B cell (primary cell): ENCODE results near the gene MAFG. TPM values are rescaled to one million over a fixed set of nuclear protein-coding genes. Genes with fewer than 3 reads are reported as not detected.

Source experiments
- ATAC-seq: fragments of 200-7000 bp; cut with Tn5 transposase; one replicate; pipeline ENCODE4 v1.10.0; 2021; ENCODE audit warnings: low read depth, mild to moderate bottlenecking, moderate number of reproducible peaks, moderate library complexity
- CTCF ChIA-PET: fragments of 350-600 bp; sonication (Branson Sonifier 250); formaldehyde crosslinking; loops from one replicate; lab custom pipeline; 2021; ENCODE audit warnings: antibody characterized with exemption, inconsistent platforms; lab: Charles Lee
- POLR2A ChIA-PET: fragments of 350-600 bp; sonication (Branson Sonifier 250); formaldehyde crosslinking; loops from one replicate; lab custom pipeline; 2021; ENCODE audit warnings: antibody characterized with exemption; lab: Charles Lee
- DNase-seq: peaks from one replicate; pipeline ENCODE4 v3.0.0; 2013
- H2AFZ ChIP-seq: 2 replicates; pipeline ENCODE4 v1.6.1; 2012; ENCODE audit warnings: mild to moderate bottlenecking, low read depth, low read length; ENCODE audit not compliant: insufficient read depth, poor library complexity, severe bottlenecking
- H3K27ac ChIP-seq, 2 donors: 1 replicate in 1 of 2; 2 replicates in 1 of 2; pipeline ENCODE4 v1.5.1; 2012 to 2013; ENCODE audit warnings: low read length in 2 of 2, mild to moderate bottlenecking in 2 of 2, moderate library complexity in 1 of 2
- H3K27me3 ChIP-seq, 4 experiments: fragments of 200-600 bp in 1 of 4; sonication (generic) in 1 of 4; replicated peaks in 1 of 4; 1 replicate in 2 of 4; 2 replicates in 2 of 4; pipeline versions ENCODE4 v1.6.1 to v1.7.0; 2013 to 2016; ENCODE audit warnings: low read length in 3 of 4, mild to moderate bottlenecking in 2 of 4, mixed read lengths in 1 of 4, moderate library complexity in 1 of 4; ENCODE audit not compliant: insufficient read depth in 4 of 4, control insufficient read depth in 3 of 4; ENCODE audit errors: control extremely low read depth in 1 of 4
- H3K36me3 ChIP-seq, 2 experiments: replicated peaks in 1 of 2; 1 replicate in 1 of 2; 2 replicates in 1 of 2; pipeline versions ENCODE4 v1.6.1 to v1.7.1; 2013; ENCODE audit warnings: low read length in 1 of 2; ENCODE audit not compliant: insufficient read depth in 2 of 2, control insufficient read depth in 1 of 2; ENCODE audit errors: control extremely low read depth in 1 of 2, extremely low read depth in 1 of 2
- H3K4me1 ChIP-seq, 2 donors: fragments of 200-600 bp in 1 of 2; sonication (generic) in 1 of 2; 1 replicate in 1 of 2; 2 replicates in 1 of 2; pipeline versions ENCODE4 v1.5.1 to v1.6.1; 2013 to 2017; ENCODE audit warnings: low read length in 2 of 2; ENCODE audit not compliant: control insufficient read depth in 2 of 2, insufficient read depth in 2 of 2
- H3K4me2 ChIP-seq: replicated peaks from 2 replicates; pipeline ENCODE3; 2012; ENCODE audit warnings: mild to moderate bottlenecking, low read depth, low read length; ENCODE audit not compliant: poor library complexity, severe bottlenecking
- H3K4me3 ChIP-seq, 5 experiments: fragments of 200-600 bp in 1 of 5; sonication (generic) in 1 of 5; 1 replicate in 3 of 5; 2 replicates in 2 of 5; pipeline versions ENCODE4 v1.5.1 to v1.7.0; 2011 to 2016; ENCODE audit warnings: low read length in 4 of 5, mild to moderate bottlenecking in 4 of 5, low read depth in 2 of 5, control low read depth in 1 of 5, moderate library complexity in 1 of 5; ENCODE audit not compliant: insufficient read depth in 1 of 5; ENCODE audit errors: control extremely low read depth in 1 of 5, extremely low read depth in 1 of 5
- H3K79me2 ChIP-seq: fragments of 200-600 bp; sonication (generic); one replicate; pipeline ENCODE4 v1.6.0; 2016; ENCODE audit warnings: low read length; ENCODE audit not compliant: control insufficient read depth, insufficient read depth
- H3K9ac ChIP-seq: fragments of 200-600 bp; sonication (generic); 2 replicates; pipeline ENCODE4 v1.6.1; 2017; ENCODE audit warnings: mild to moderate bottlenecking, low read length, moderate library complexity
- H3K9me3 ChIP-seq, 3 donors: one replicate each; pipeline versions ENCODE4 v1.6.1 to v1.7.1; 2013; ENCODE audit warnings: low read length in 2 of 3; ENCODE audit not compliant: control insufficient read depth in 2 of 3, insufficient read depth in 1 of 3; ENCODE audit errors: control extremely low read depth in 1 of 3
- H4K20me1 ChIP-seq: 2 replicates; pipeline ENCODE4 v1.6.0; 2012; ENCODE audit warnings: mild to moderate bottlenecking, low read length; ENCODE audit not compliant: insufficient read depth, control insufficient read depth, poor library complexity, severe bottlenecking
- H3K27ac Mint-ChIP-seq: one replicate; pipeline ENCODE4 v1.8.0; 2021; ENCODE audit warnings: mixed read lengths
- H3K27me3 Mint-ChIP-seq: one replicate; pipeline ENCODE4 v1.8.0; 2021; ENCODE audit warnings: mixed read lengths
- H3K4me1 Mint-ChIP-seq: one replicate; pipeline ENCODE4 v1.8.0; 2021; ENCODE audit warnings: mixed read lengths
- H3K4me3 Mint-ChIP-seq: one replicate; pipeline ENCODE4 v1.8.0; 2021; ENCODE audit warnings: mixed read lengths
- H3K9me3 Mint-ChIP-seq: one replicate; pipeline ENCODE4 v1.8.0; 2022; ENCODE audit warnings: mixed read lengths; ENCODE audit not compliant: insufficient read depth
- CTCF ChIP-seq: fragments of 200-600 bp; IDR thresholded peaks from one replicate; pipeline ENCODE4 v1.8.0; 2022; ENCODE audit warnings: antibody characterized with exemption, mild to moderate bottlenecking
- EZH2 ChIP-seq: IDR thresholded peaks from 2 replicates; pipeline ENCODE4 v1.6.1; 2012; ENCODE audit warnings: borderline replicate concordance, low read depth, mild to moderate bottlenecking, moderate library complexity, low read length; ENCODE audit not compliant: insufficient read depth, poor library complexity, severe bottlenecking
- WGBS: methylation state at CpG from one replicate; pipeline ENCODE4 v1.1.5; 2013; ENCODE audit warnings: missing lambda C conversion rate; ENCODE audit not compliant: insufficient coverage; 5-methylcytosine and 5-hydroxymethylcytosine counted together
- intact Hi-C: fragments of 100-400 bp; cut with micrococcal nuclease; formaldehyde crosslinking; loops from one replicate; pipeline ENCODE4 v1.10.0; 2022
- polyA plus RNA-seq: library from polyadenylated mRNA; depleted of rRNA; stranded (reverse); fragments of >200 nt; gene quantifications from 2 replicates; pipeline ENCODE4 v1.2.3, GENCODE V29; 2012
- total RNA-seq, 2 donors: library from RNA; stranded (reverse); fragments of 120-200 nt in 1 of 2; gene quantifications; 1 replicate in 1 of 2; 2 replicates in 1 of 2; pipeline versions ENCODE4 v1.2.3 to v1.2.4, GENCODE V29; 2013 to 2022

The MAFG gene
- total and polyA plus RNA-seq, 2 donors (not counting 1 experiment from before 2014, with no cell fraction given), result 11.4 to 27.9 TPM

- H3K4me3 ChIP-seq, result no peak overlapping the region
- no peak overlapping the region for H3K27ac ChIP-seq
- no peak overlapping the region for H3K9ac ChIP-seq
- TF ChIP-seq CTCF (no peak), EZH2 (no peak)
- Mint-ChIP-seq H3K4me3 (no peak overlapping the region), H3K4me1 (peaks cover 13% of the 10 kb centered on the region), H3K27ac (peak overlapping the region; percentile 15), H3K9me3 (no peaks in the 10 kb centered on the region), H3K27me3 (no peaks in the 10 kb centered on the region)
- H3K4me1 ChIP-seq, result peaks cover 10 to 12% of the 10 kb centered on the region in 2 donors
- over 99% methylated on average over 11 of the region's 11 CpGs for WGBS
- peaks cover 39% of the 10 kb centered on the region for H3K79me2 ChIP-seq
- H3K36me3 ChIP-seq, result peaks cover 0 to 55% of the 10 kb centered on the region in 2 experiments
- no peak for ATAC-seq
- peaks cover 16% of the 10 kb centered on the region for H4K20me1 ChIP-seq
- intact Hi-C loops, result no loop called here
- no peaks in the 10 kb centered on the region for H3K27me3 ChIP-seq
- DNase-seq, result no peak
- ChIA-PET POLR2A (no interaction called here), CTCF (no interaction called here)
- no peaks in the 10 kb centered on the region for H3K9me3 ChIP-seq
- no peak overlapping the region for H3K4me2 ChIP-seq
- H2AFZ ChIP-seq, result no peak overlapping the region
Measured at GRCh38 chr17:81885869-81886548, 41.5 kb downstream of the MAFG start.

GRCh38 chr17:81885454-81885853 is 42.1 kb downstream of the MAFG start:
- POLR2A ChIA-PET, result no interaction called here
- 98% methylated on average over 10 of the region's 10 CpGs for WGBS
- H3K9me3 ChIP-seq, result no peaks in the 10 kb centered on the region
- intact Hi-C loops, result no loop called here
- H3K4me1 Mint-ChIP-seq, result peaks cover 9% of the 10 kb centered on the region
- H3K4me3 Mint-ChIP-seq, result no peak overlapping the region
- H3K27ac ChIP-seq, result no peak overlapping the region
- H3K4me3 ChIP-seq, result no peak overlapping the region
- H3K27me3 Mint-ChIP-seq, result no peaks in the 10 kb centered on the region
- no peak overlapping the region for H3K4me2 ChIP-seq
- no peak overlapping the region for H2AFZ ChIP-seq
- DNase-seq, result no peak
- H3K9ac ChIP-seq, result no peak overlapping the region
- CTCF ChIA-PET, result no interaction called here
- H3K9me3 Mint-ChIP-seq, result no peaks in the 10 kb centered on the region
- H3K79me2 ChIP-seq, result peaks cover 34% of the 10 kb centered on the region
- peaks cover 0 to 57% of the 10 kb centered on the region in 2 experiments for H3K36me3 ChIP-seq
- no peak for TF ChIP-seq EZH2
- TF ChIP-seq CTCF, result no peak
- no peak overlapping the region for H3K27ac Mint-ChIP-seq
- peaks cover 7 to 9% of the 10 kb centered on the region in 2 donors for H3K4me1 ChIP-seq
- ATAC-seq, result no peak
- no peaks in the 10 kb centered on the region for H3K27me3 ChIP-seq
- H4K20me1 ChIP-seq, result peaks cover 16% of the 10 kb centered on the region
